ENCODE measurements around the gene ADRA1B.

DNA sequence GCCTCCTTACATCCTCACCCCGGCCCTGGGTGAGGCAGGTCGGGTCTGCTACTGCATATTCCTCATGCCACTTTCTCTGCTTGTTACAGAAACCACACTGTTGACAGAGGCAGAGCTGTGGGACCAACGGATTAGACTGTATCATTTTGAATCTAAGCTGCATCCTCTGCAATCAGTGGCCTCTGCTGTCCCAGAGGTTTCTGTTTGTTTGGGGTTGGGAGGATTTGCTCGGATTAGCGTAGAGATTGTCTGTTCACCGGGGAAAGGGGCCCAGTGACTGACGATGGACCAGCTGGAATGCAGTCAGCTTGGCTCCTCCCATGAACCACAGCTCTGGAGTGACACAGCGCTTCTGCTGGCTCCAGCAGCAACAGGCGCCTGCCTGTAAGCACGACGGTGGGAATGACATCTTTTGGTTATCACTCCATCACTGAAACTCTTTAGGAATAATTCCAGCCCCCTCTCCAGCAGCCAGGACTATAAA, 37.3 kb upstream of the ADRA1B start:
- TF ChIP-seq EZH2phosphoT487 (conservative IDR thresholded peaks at IDR 0.05; ENCODE audit: low read length): no peak
- TF ChIP-seq, protein P1, sequence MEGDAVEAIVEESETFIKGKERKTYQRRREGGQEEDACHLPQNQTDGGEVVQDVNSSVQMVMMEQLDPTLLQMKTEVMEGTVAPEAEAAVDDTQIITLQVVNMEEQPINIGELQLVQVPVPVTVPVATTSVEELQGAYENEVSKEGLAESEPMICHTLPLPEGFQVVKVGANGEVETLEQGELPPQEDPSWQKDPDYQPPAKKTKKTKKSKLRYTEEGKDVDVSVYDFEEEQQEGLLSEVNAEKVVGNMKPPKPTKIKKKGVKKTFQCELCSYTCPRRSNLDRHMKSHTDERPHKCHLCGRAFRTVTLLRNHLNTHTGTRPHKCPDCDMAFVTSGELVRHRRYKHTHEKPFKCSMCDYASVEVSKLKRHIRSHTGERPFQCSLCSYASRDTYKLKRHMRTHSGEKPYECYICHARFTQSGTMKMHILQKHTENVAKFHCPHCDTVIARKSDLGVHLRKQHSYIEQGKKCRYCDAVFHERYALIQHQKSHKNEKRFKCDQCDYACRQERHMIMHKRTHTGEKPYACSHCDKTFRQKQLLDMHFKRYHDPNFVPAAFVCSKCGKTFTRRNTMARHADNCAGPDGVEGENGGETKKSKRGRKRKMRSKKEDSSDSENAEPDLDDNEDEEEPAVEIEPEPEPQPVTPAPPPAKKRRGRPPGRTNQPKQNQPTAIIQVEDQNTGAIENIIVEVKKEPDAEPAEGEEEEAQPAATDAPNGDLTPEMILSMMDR (IDR thresholded peaks at IDR 0.05; ENCODE audit: insufficient read depth, low read length, poor library complexity, severe bottlenecking): no peak

Data from SU-DHL-6 (cell line).